A549 (cell line): Measurements from ENCODE around the gene DIP2C. TPM values are rescaled to one million over a fixed set of nuclear protein-coding genes. Genes with fewer than 3 reads are reported as not detected.

Source experiments
- ATAC-seq, 2 experiments: fragments of 200-7000 bp in 1 of 2; fragments of >200 bp in 1 of 2; cut with Nextera tagmentation in 1 of 2; cut with Tn5 transposase in 1 of 2; 3 replicates each; pipeline versions ENCODE4 v1.8.0 to v1.9.1; 2018 to 2020; ENCODE audit warnings: mild to moderate bottlenecking in 1 of 2, moderate library complexity in 1 of 2
- CTCF ChIA-PET: fragments of 300-600 bp; sonication (Branson Sonifier 250); formaldehyde crosslinking; extraction: SDS; loops from one replicate; lab custom pipeline; 2021; ENCODE audit warnings: antibody characterized with exemption, inconsistent platforms; lab: Yijun Ruan, JAX
- POLR2A ChIA-PET: fragments of 350-600 bp; formaldehyde crosslinking; extraction: SDS; loops from one replicate; lab custom pipeline; 2021; ENCODE audit warnings: antibody characterized with exemption, inconsistent platforms; lab: Yijun Ruan, JAX
- DNase-seq, 2 experiments: peaks; one replicate each; pipeline versions ENCODE4 v3.0.0 to v3.0.0-alpha.2; 2011 to 2016; ENCODE audit warnings: low read depth in 1 of 2, low spot score in 1 of 2
- FAIRE-seq: peaks from 2 replicates; lab custom pipeline; 2011; peaks lifted over from hg19 to GRCh38; lab: Jason Lieb, UNC
- H3K27ac ChIP-seq, 2 experiments: fragments of >200 bp; sonication (Bioruptor Twin); formaldehyde crosslinking; 3 replicates each; pipeline ENCODE4 v1.5.1; 2016 to 2017
- H3K4me1 ChIP-seq: fragments of >200 bp; sonication (Bioruptor Twin); formaldehyde crosslinking; 3 replicates; pipeline ENCODE4 v1.6.1; 2016
- H3K4me2 ChIP-seq: fragments of >200 bp; sonication (Bioruptor Twin); formaldehyde crosslinking; 3 replicates; pipeline ENCODE4 v1.6.1; 2016
- H3K4me3 ChIP-seq: fragments of >200 bp; sonication (Bioruptor Twin); formaldehyde crosslinking; 3 replicates; pipeline ENCODE4 v1.5.1; 2016
- H3K9me3 ChIP-seq: fragments of >200 bp; sonication (Bioruptor Twin); formaldehyde crosslinking; 3 replicates; pipeline ENCODE4 v1.6.1; 2016
- CBX2 ChIP-seq: fragments of 200-600 bp; sonication (generic); IDR thresholded peaks from 2 replicates; pipeline ENCODE4 v1.6.1; 2016; ENCODE audit warnings: low read depth, mild to moderate bottlenecking, borderline replicate concordance
- CBX8 ChIP-seq: fragments of 200-600 bp; sonication (generic); IDR thresholded peaks from 2 replicates; pipeline ENCODE4 v1.6.1; 2016
- CHD2 ChIP-seq: fragments of 150-350 bp; IDR thresholded peaks from 2 replicates; pipeline ENCODE4 v1.6.1; 2014; ENCODE audit warnings: low read length; ENCODE audit not compliant: partially characterized antibody
- EHMT2 ChIP-seq: fragments of 200-600 bp; sonication (generic); IDR thresholded peaks from 2 replicates; pipeline ENCODE4 v1.6.1; 2016; ENCODE audit warnings: antibody characterized with exemption, low read depth, mild to moderate bottlenecking, moderate library complexity
- EP300 ChIP-seq, 2 experiments: fragments of >200 bp; sonication (Bioruptor Twin); formaldehyde crosslinking; IDR thresholded peaks; 2 replicates in 1 of 2; 3 replicates in 1 of 2; pipeline ENCODE4 v1.6.1; 2016 to 2017
- ESRRA ChIP-seq: fragments of 150-350 bp; IDR thresholded peaks from 2 replicates; pipeline ENCODE4 v1.6.1; 2014; ENCODE audit warnings: mild to moderate bottlenecking, low read length, borderline replicate concordance
- FOSL2 ChIP-seq, 2 experiments: fragments of 450-650 bp in 1 of 2; fragments of >200 bp in 1 of 2; sonication (Bioruptor Twin) in 1 of 2; formaldehyde crosslinking; IDR thresholded peaks; 2 replicates each; pipeline versions ENCODE4 v1.5.0 to v1.6.1; 2016 to 2020; ENCODE audit warnings: mild to moderate bottlenecking in 1 of 2, moderate library complexity in 1 of 2
- HDAC2 ChIP-seq: fragments of 200-600 bp; sonication (generic); IDR thresholded peaks from 2 replicates; pipeline ENCODE4 v1.6.1; 2016
- HOXA7 ChIP-seq: fragments of 250-450 bp; sonication (Bioruptor Pico); IDR thresholded peaks from 2 replicates; pipeline ENCODE4 v1.5.0; 2020; ENCODE audit warnings: mild to moderate bottlenecking, moderate library complexity
- KDM1A ChIP-seq: fragments of 200-600 bp; sonication (generic); IDR thresholded peaks from 2 replicates; pipeline ENCODE4 v1.6.1; 2016; ENCODE audit warnings: low read depth, mild to moderate bottlenecking
- MAFK ChIP-seq: fragments of 450-650 bp; IDR thresholded peaks from 2 replicates; pipeline ENCODE4 v1.6.1; 2014; ENCODE audit not compliant: partially characterized antibody
- NPAS2 ChIP-seq: fragments of 250-450 bp; sonication (Bioruptor Pico); IDR thresholded peaks from 2 replicates; pipeline ENCODE4 v1.8.0; 2022; ENCODE audit warnings: mild to moderate bottlenecking, moderate library complexity, borderline replicate concordance
- RAD21 ChIP-seq, 2 experiments: fragments of >200 bp in 1 of 2; sonication (Bioruptor Twin) in 1 of 2; formaldehyde crosslinking in 1 of 2; IDR thresholded peaks in 1 of 2; conservative IDR thresholded peaks in 1 of 2; 2 replicates in 1 of 2; 3 replicates in 1 of 2; pipeline ENCODE4 v1.6.1; 2012 to 2018; ENCODE audit warnings: inconsistent platforms in 1 of 2
- RARB ChIP-seq: fragments of 250-450 bp; sonication (Bioruptor Pico); IDR thresholded peaks from 2 replicates; pipeline ENCODE4 v1.8.0; 2021; ENCODE audit warnings: mild to moderate bottlenecking, moderate library complexity
- RNF2 ChIP-seq: fragments of 200-600 bp; sonication (generic); IDR thresholded peaks from 2 replicates; pipeline ENCODE4 v1.6.1; 2016; ENCODE audit warnings: low read depth, mild to moderate bottlenecking, antibody characterized with exemption, moderate library complexity, borderline replicate concordance
- SREBF2 ChIP-seq: fragments of 450-650 bp; IDR thresholded peaks from 2 replicates; pipeline ENCODE4 v1.6.1; 2014; ENCODE audit warnings: mild to moderate bottlenecking, moderate library complexity
- ZC3H11A ChIP-seq: fragments of 450-650 bp; IDR thresholded peaks from 2 replicates; pipeline ENCODE4 v1.6.1; 2014; ENCODE audit warnings: antibody characterized with exemption, mild to moderate bottlenecking
- WGBS: methylation state at CpG from one replicate; pipeline ENCODE4 v1.1.6; 2017; ENCODE audit errors: missing lambda C conversion rate; 5-methylcytosine and 5-hydroxymethylcytosine counted together
- polyA plus RNA-seq, 4 experiments: library from polyadenylated mRNA; depleted of rRNA in 3 of 4; stranded (reverse); fragments of >200 nt; fragmentation: RNase III in 1 of 4; extraction: RNeasy Plus Mini Kit Qiagen cat#74134 plus additional on column Dnase treatment in 1 of 4; gene quantifications; 2 replicates in 3 of 4; 3 replicates in 1 of 4; pipeline ENCODE4 v1.2.3, GENCODE V29; 2011 to 2017
- TF ChIP-seq, protein P1 (sequence below): fragments of >200 bp; sonication (Bioruptor Twin); formaldehyde crosslinking; IDR thresholded peaks from 2 replicates; pipeline ENCODE4 v1.6.1; 2016
- TF ChIP-seq, protein P2 (sequence below): fragments of 450-650 bp; IDR thresholded peaks from 2 replicates; pipeline ENCODE4 v1.6.1; 2014; ENCODE audit warnings: antibody characterized with exemption
- TF ChIP-seq, protein P3 (sequence below): fragments of 200-600 bp; sonication (generic); IDR thresholded peaks from 2 replicates; pipeline ENCODE4 v1.6.1; 2016; ENCODE audit warnings: antibody characterized with exemption, mild to moderate bottlenecking, moderate library complexity
- TF ChIP-seq, protein P4 (sequence below): IDR thresholded peaks from 2 replicates; pipeline ENCODE4 v1.6.1; 2012
- TF ChIP-seq, protein P5 (sequence below): fragments of 150-350 bp; IDR thresholded peaks from 2 replicates; pipeline ENCODE4 v1.6.1; 2014; ENCODE audit warnings: low read depth, mild to moderate bottlenecking, low read length

Gene DIP2C
- polyA plus RNA-seq, 2 of the 4 experiments (the other 2 are of a cell fraction), result 3.7 to 5.0 TPM

DNA sequence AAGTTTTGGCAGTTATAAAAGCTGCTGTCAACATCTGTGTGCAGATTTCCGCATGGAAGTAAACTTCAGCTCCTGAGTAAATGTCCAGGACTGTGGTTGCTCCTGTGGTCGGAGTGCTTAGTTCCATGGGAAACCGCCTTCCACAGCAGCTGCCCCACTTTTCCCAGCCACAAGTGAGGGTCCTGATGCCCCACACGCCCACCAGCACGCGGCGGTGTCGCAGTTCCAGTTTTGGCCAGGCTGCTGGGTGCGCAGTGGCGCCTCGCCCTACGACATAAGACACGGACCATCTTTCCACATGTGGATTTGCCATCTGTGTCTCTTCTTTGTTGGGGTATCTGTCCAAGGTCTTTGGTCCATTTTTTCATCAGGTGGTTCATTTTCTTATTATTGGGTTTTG, 167.1 kb downstream of the DIP2C start:
- Histone ChIP-seq H3K4me1 (no peaks in the 10 kb centered on the region), H3K27ac (no peak overlapping the region), H3K9me3 (no peaks in the 10 kb centered on the region), H3K4me3 (no peak overlapping the region), H3K4me2 (no peak overlapping the region)
- 81% methylated on average over 13 of the region's 13 CpGs for WGBS
- ATAC-seq (no peak), DNase-seq (no peak), FAIRE-seq (no peak)
- CTCF ChIA-PET, result interaction anchor here (1.1 to 4.5 kb wide), 2 partner anchors 11 to 268 kb away, joined by 4 to 24 read pairs; no protein-coding TSS in a partner anchor
- POLR2A ChIA-PET, result no interaction called here
- no peak for TF ChIP-seq MAFK
- TF ChIP-seq ESRRA, result no peak

DNA sequence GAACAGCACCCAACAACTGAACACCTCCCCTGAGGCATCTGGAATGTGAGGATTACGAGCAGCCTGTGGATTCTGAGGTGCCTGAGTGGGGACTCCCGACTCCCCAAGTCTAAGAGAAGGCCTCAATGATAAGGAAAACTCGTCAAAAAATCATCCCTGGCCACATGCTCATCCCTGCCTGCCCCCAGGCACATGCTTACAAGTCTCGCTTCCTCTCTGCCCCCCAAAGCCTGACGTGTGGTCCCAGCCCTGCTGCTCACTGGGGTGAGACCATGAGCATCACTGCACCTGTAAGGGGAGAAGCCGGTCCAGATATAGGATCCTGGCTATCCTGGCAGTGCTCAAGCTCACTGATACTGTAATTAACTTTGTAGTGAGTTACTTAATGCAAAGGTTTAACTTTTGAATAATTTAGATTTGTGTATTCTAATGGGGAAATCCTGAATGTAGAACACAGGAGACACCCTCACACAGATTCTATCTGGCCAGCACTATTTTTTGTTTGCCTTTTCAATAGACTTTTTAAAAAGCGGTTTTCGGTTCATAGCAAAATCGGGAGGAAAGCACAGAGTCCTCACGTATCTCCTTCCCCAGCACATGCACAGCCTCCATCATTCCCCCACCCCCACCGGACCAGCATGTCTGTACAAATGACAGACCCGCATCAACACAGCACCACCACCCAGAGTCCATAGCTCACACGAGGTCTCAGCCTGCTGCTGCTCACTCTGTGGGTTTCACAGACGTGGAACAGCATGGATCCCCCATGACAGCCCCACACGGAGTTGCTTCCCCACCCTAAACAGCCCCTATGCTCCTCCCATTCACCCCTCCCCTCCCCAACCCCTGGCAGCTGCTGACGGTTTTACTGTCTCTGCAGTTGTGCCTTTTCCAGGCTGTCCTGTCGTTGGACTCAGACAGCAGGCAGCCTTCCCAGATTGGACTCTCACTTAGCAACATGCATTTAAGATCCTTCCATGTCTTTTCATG, 167.9 kb downstream of the DIP2C start:
- ChIA-PET POLR2A (no interaction called here), CTCF (interaction anchor here (1.1 to 4.5 kb wide), 2 partner anchors 11 to 268 kb away, joined by 4 to 24 read pairs; no protein-coding TSS in a partner anchor)
- H3K4me1 ChIP-seq, result no peaks in the 10 kb centered on the region
- FAIRE-seq, result no peak
- H3K4me2 ChIP-seq, result no peak overlapping the region
- H3K4me3 ChIP-seq, result no peak overlapping the region
- no peak overlapping the region for H3K27ac ChIP-seq
- no peaks in the 10 kb centered on the region for H3K9me3 ChIP-seq
- no peak; a peak in 1 of 6 replicates for ATAC-seq
- no peak for DNase-seq
- 75% methylated on average over 16 of the region's 17 CpGs for WGBS
- TF ChIP-seq SREBF2 (no peak), RNF2 (no peak), FOSL2 (IDR thresholded peaks at IDR 0.05) (no peak), FOSL2 (CRISPR knock-in tag; IDR thresholded peaks at IDR 0.05) (no peak), NPAS2 (no peak), CBX8 (no peak), EHMT2 (no peak), CBX2 (no peak), HOXA7 (no peak), EP300 (IDR thresholded peaks at IDR 0.05) (no peak), RARB (CRISPR knock-in tag) (no peak), HDAC2 (no peak), RAD21 (conservative IDR thresholded peaks at IDR 0.05 in 1 of 2, IDR thresholded peaks at IDR 0.05 in 1 of 2) (no peak), KDM1A (no peak), ZC3H11A (no peak), CHD2 (no peak)
- TF ChIP-seq, protein P1, sequence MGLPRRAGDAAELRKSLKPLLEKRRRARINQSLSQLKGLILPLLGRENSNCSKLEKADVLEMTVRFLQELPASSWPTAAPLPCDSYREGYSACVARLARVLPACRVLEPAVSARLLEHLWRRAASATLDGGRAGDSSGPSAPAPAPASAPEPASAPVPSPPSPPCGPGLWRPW, result no peak
- TF ChIP-seq, protein P2, sequence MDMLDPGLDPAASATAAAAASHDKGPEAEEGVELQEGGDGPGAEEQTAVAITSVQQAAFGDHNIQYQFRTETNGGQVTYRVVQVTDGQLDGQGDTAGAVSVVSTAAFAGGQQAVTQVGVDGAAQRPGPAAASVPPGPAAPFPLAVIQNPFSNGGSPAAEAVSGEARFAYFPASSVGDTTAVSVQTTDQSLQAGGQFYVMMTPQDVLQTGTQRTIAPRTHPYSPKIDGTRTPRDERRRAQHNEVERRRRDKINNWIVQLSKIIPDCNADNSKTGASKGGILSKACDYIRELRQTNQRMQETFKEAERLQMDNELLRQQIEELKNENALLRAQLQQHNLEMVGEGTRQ, result no peak
- TF ChIP-seq, protein P3, sequence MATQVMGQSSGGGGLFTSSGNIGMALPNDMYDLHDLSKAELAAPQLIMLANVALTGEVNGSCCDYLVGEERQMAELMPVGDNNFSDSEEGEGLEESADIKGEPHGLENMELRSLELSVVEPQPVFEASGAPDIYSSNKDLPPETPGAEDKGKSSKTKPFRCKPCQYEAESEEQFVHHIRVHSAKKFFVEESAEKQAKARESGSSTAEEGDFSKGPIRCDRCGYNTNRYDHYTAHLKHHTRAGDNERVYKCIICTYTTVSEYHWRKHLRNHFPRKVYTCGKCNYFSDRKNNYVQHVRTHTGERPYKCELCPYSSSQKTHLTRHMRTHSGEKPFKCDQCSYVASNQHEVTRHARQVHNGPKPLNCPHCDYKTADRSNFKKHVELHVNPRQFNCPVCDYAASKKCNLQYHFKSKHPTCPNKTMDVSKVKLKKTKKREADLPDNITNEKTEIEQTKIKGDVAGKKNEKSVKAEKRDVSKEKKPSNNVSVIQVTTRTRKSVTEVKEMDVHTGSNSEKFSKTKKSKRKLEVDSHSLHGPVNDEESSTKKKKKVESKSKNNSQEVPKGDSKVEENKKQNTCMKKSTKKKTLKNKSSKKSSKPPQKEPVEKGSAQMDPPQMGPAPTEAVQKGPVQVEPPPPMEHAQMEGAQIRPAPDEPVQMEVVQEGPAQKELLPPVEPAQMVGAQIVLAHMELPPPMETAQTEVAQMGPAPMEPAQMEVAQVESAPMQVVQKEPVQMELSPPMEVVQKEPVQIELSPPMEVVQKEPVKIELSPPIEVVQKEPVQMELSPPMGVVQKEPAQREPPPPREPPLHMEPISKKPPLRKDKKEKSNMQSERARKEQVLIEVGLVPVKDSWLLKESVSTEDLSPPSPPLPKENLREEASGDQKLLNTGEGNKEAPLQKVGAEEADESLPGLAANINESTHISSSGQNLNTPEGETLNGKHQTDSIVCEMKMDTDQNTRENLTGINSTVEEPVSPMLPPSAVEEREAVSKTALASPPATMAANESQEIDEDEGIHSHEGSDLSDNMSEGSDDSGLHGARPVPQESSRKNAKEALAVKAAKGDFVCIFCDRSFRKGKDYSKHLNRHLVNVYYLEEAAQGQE, result no peak
- TF ChIP-seq, protein P4, sequence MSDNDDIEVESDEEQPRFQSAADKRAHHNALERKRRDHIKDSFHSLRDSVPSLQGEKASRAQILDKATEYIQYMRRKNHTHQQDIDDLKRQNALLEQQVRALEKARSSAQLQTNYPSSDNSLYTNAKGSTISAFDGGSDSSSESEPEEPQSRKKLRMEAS, result no peak
- TF ChIP-seq, protein P5, sequence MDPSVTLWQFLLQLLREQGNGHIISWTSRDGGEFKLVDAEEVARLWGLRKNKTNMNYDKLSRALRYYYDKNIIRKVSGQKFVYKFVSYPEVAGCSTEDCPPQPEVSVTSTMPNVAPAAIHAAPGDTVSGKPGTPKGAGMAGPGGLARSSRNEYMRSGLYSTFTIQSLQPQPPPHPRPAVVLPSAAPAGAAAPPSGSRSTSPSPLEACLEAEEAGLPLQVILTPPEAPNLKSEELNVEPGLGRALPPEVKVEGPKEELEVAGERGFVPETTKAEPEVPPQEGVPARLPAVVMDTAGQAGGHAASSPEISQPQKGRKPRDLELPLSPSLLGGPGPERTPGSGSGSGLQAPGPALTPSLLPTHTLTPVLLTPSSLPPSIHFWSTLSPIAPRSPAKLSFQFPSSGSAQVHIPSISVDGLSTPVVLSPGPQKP, result no peak
